ENCODE data around the gene PCCA. TPM values are rescaled to one million over a fixed set of nuclear protein-coding genes. Genes with fewer than 3 reads are reported as not detected.

Gene PCCA
- total and polyA plus RNA-seq, 2 donors (not counting 1 experiment from before 2014, with no cell fraction given): 11.2 to 73.0 TPM

DNA sequence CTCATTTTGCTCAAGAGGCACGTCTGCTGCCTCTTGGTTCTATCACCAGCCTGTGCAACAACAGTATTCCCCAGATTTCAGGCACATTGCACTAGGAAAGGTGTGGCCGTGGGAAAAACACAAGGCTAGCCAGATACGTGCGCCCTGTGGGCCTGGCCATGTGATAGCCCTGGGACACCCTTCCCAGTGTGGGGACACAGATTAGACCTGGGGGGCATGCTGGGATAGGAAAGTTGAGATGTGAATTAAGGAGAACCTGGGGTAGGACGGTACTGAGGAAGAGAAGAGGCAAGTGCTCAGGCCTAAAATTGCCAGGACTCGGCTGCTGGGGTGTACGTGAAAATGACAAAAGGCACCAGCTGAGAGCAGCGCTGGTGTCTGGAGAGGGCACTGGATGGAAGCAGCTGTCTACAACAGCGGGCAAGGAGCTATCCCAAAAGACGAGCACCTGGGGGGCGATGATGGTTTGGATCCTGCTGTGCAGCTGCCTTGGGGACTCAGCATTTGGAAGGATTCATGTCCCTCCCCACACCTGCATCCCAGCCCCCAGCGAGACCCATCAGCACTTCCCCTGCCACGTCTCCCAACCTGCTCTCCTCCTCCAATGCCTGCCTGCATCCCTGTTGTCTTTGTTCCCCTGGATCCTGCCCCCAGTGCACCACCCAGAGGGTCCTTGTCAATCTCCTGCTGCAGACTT lies 445.4 kb downstream of the PCCA start:
- no peak overlapping the region for H3K27ac ChIP-seq (ENCODE audit: insufficient read depth, low read length)
- no peak overlapping the region for H2AFZ ChIP-seq (ENCODE audit: low read length)
- H4K20me1 ChIP-seq (ENCODE audit: control insufficient read depth, extremely low read depth, insufficient read depth, low read length): no peaks in the 10 kb centered on the region
- H3K36me3 ChIP-seq (ENCODE audit: control insufficient read depth, insufficient read depth, low read length): no peaks in the 10 kb centered on the region
- DNase-seq (ENCODE audit: low read depth in 2 of 2): no peak
- H3K4me2 ChIP-seq (ENCODE audit: extremely low read depth, insufficient read depth, low read length): no peak overlapping the region
- no peak for TF ChIP-seq EZH2 (IDR thresholded peaks at IDR 0.05; ENCODE audit: low read length, missing control alignments)
- TF ChIP-seq, protein P1, sequence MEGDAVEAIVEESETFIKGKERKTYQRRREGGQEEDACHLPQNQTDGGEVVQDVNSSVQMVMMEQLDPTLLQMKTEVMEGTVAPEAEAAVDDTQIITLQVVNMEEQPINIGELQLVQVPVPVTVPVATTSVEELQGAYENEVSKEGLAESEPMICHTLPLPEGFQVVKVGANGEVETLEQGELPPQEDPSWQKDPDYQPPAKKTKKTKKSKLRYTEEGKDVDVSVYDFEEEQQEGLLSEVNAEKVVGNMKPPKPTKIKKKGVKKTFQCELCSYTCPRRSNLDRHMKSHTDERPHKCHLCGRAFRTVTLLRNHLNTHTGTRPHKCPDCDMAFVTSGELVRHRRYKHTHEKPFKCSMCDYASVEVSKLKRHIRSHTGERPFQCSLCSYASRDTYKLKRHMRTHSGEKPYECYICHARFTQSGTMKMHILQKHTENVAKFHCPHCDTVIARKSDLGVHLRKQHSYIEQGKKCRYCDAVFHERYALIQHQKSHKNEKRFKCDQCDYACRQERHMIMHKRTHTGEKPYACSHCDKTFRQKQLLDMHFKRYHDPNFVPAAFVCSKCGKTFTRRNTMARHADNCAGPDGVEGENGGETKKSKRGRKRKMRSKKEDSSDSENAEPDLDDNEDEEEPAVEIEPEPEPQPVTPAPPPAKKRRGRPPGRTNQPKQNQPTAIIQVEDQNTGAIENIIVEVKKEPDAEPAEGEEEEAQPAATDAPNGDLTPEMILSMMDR (conservative IDR thresholded peaks at IDR 0.05 in 1 of 2, IDR thresholded peaks at IDR 0.05 in 1 of 2; ENCODE audit: low read depth in 1 of 2, low read length in 2 of 2): no peak
- H3K27me3 ChIP-seq (ENCODE audit: control insufficient read depth, insufficient read depth, low read length): no peaks in the 10 kb centered on the region
- H3K79me2 ChIP-seq (ENCODE audit: control insufficient read depth, insufficient read depth, low read length): no peaks in the 10 kb centered on the region
- no peak overlapping the region for H3K9ac ChIP-seq (ENCODE audit: insufficient read depth, low read length)
- no peak overlapping the region for H3K4me3 ChIP-seq (replicated peaks in 1 of 4; ENCODE audit: control extremely low read depth in 1 of 4, insufficient read depth in 1 of 4, low read depth in 3 of 4, low read length in 4 of 4)
- no peaks in the 10 kb centered on the region for H3K9me3 ChIP-seq (ENCODE audit: control insufficient read depth, insufficient read depth, low read depth, low read length)
- H3K4me1 ChIP-seq (ENCODE audit: control insufficient read depth, extremely low read depth, insufficient read depth, low read length): no peaks in the 10 kb centered on the region

DNA sequence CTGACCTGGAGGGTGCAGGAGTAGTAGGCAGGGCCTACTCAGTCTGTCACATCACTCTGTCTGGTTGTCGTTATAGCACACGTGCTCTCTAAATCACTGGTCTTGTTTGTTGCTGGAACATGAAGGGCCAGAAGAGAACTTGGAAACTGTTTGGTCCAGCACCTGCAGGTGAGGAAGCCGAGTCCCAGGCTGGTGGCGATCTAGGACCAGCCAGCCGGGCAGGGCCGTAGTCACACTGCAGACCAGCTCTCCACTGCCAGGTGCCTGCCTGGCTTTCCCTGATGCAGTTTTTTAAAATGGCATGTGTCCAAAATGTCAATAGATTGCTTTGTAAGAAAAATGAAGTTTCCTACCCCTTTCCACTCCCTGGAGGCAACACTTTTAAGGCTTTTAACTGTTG lies 446.0 kb downstream of the PCCA start:
- Histone ChIP-seq H4K20me1 (ENCODE audit: control insufficient read depth, extremely low read depth, insufficient read depth, low read length) (no peaks in the 10 kb centered on the region), H3K4me3 (replicated peaks in 1 of 4; ENCODE audit: control extremely low read depth in 1 of 4, insufficient read depth in 1 of 4, low read depth in 3 of 4, low read length in 4 of 4) (no peak overlapping the region), H3K9me3 (ENCODE audit: control insufficient read depth, insufficient read depth, low read depth, low read length) (no peaks in the 10 kb centered on the region), H3K27ac (ENCODE audit: insufficient read depth, low read length) (no peak overlapping the region), H3K9ac (ENCODE audit: insufficient read depth, low read length) (no peak overlapping the region), H3K4me2 (ENCODE audit: extremely low read depth, insufficient read depth, low read length) (no peak overlapping the region), H3K79me2 (ENCODE audit: control insufficient read depth, insufficient read depth, low read length) (no peaks in the 10 kb centered on the region), H3K36me3 (ENCODE audit: control insufficient read depth, insufficient read depth, low read length) (no peaks in the 10 kb centered on the region), H2AFZ (ENCODE audit: low read length) (no peak overlapping the region), H3K27me3 (ENCODE audit: control insufficient read depth, insufficient read depth, low read length) (no peaks in the 10 kb centered on the region), H3K4me1 (ENCODE audit: control insufficient read depth, extremely low read depth, insufficient read depth, low read length) (no peaks in the 10 kb centered on the region)
- TF ChIP-seq, protein P1 (conservative IDR thresholded peaks at IDR 0.05 in 1 of 2, IDR thresholded peaks at IDR 0.05 in 1 of 2; ENCODE audit: low read depth in 1 of 2, low read length in 2 of 2): no peak
- TF ChIP-seq EZH2 (IDR thresholded peaks at IDR 0.05; ENCODE audit: low read length, missing control alignments): no peak
- DNase-seq (ENCODE audit: low read depth in 2 of 2): no peak

GRCh38 chr13:100535426-100536135 lies 446.7 kb downstream of the PCCA start:
- Histone ChIP-seq H3K4me1 (ENCODE audit: control insufficient read depth, extremely low read depth, insufficient read depth, low read length) (no peaks in the 10 kb centered on the region), H3K9ac (ENCODE audit: insufficient read depth, low read length) (no peak overlapping the region), H3K27me3 (ENCODE audit: control insufficient read depth, insufficient read depth, low read length) (no peaks in the 10 kb centered on the region), H3K27ac (ENCODE audit: insufficient read depth, low read length) (no peak overlapping the region), H3K36me3 (ENCODE audit: control insufficient read depth, insufficient read depth, low read length) (no peaks in the 10 kb centered on the region), H3K79me2 (ENCODE audit: control insufficient read depth, insufficient read depth, low read length) (no peaks in the 10 kb centered on the region), H4K20me1 (ENCODE audit: control insufficient read depth, extremely low read depth, insufficient read depth, low read length) (no peaks in the 10 kb centered on the region), H3K4me2 (ENCODE audit: extremely low read depth, insufficient read depth, low read length) (no peak overlapping the region), H3K4me3 (replicated peaks in 1 of 4; ENCODE audit: control extremely low read depth in 1 of 4, insufficient read depth in 1 of 4, low read depth in 3 of 4, low read length in 4 of 4) (no peak overlapping the region), H3K9me3 (ENCODE audit: control insufficient read depth, insufficient read depth, low read depth, low read length) (no peaks in the 10 kb centered on the region), H2AFZ (ENCODE audit: low read length) (no peak overlapping the region)
- peak in 1 of 2 donors; percentile 38 for DNase-seq (ENCODE audit: low read depth in 2 of 2)
- TF ChIP-seq EZH2 (IDR thresholded peaks at IDR 0.05; ENCODE audit: low read length, missing control alignments): no peak
- TF ChIP-seq, protein P1 (conservative IDR thresholded peaks at IDR 0.05 in 1 of 2, IDR thresholded peaks at IDR 0.05 in 1 of 2; ENCODE audit: low read depth in 1 of 2, low read length in 2 of 2): no peak
